ENCODE results near the gene SCN1B.

GRCh38 chr19:35022460-35022859 lies 7.8 kb upstream of the SCN1B start:
- TF ChIP-seq POLR2A (IDR thresholded peaks at IDR 0.05) (no peak), EP300 (IDR thresholded peaks at IDR 0.05) (no peak)
- TF ChIP-seq, protein P1, sequence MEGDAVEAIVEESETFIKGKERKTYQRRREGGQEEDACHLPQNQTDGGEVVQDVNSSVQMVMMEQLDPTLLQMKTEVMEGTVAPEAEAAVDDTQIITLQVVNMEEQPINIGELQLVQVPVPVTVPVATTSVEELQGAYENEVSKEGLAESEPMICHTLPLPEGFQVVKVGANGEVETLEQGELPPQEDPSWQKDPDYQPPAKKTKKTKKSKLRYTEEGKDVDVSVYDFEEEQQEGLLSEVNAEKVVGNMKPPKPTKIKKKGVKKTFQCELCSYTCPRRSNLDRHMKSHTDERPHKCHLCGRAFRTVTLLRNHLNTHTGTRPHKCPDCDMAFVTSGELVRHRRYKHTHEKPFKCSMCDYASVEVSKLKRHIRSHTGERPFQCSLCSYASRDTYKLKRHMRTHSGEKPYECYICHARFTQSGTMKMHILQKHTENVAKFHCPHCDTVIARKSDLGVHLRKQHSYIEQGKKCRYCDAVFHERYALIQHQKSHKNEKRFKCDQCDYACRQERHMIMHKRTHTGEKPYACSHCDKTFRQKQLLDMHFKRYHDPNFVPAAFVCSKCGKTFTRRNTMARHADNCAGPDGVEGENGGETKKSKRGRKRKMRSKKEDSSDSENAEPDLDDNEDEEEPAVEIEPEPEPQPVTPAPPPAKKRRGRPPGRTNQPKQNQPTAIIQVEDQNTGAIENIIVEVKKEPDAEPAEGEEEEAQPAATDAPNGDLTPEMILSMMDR (IDR thresholded peaks at IDR 0.05): no peak
